ENCODE results near the gene CLDN1. TPM values are rescaled to one million over a fixed set of nuclear protein-coding genes. Genes with fewer than 3 reads are reported as not detected.

The CLDN1 gene
- total and polyA plus RNA-seq, 2 of the 8 experiments (the other 6 are each of a cell fraction or from before 2014, with no cell fraction given), result 3.1 to 6.1 TPM

DNA sequence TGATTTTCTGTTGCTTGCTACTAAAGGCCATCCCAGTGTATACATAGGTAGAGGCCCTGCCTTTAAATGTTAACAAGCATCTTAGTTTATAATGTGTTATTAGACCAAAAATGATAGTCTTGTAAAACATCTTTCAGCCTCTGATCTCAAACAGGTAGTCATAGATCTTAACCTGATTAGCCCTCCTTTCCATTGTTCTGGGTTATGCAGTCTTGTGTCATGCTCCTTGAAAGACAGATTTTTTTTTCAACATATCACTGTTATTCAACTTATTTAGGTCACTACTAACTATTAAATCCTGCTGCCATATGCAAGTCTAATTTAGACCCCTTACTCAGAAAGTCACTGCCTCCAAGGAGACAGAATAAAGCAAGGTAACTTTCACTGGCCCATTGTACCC lies 46.6 kb upstream of the CLDN1 start:
- no peak overlapping the region for H2BK120ac ChIP-seq (replicated peaks; ENCODE audit: low read depth, low read length)
- H3K4me2 ChIP-seq (ENCODE audit: insufficient read depth in 1 of 2, low read depth in 2 of 2, low read length in 2 of 2), result no peak overlapping the region
- CTCF ChIA-PET (ENCODE audit: partially characterized antibody), result interaction anchor here (0.6 to 1.0 kb wide), 2 partner anchors 24 to 47 kb away, joined by 3 read pairs; no protein-coding TSS in a partner anchor
- no peak overlapping the region for H3K56ac ChIP-seq (replicated peaks; ENCODE audit: insufficient read length, low read depth, low read length)
- H4K8ac ChIP-seq (ENCODE audit: extremely low read depth, insufficient read depth, low read length), result no peak overlapping the region
- TF ChIP-seq SAP30 (IDR thresholded peaks at IDR 0.05; ENCODE audit: insufficient read depth, insufficient replicate concordance, low read length) (no peak), E2F6 (IDR thresholded peaks at IDR 0.05) (no peak), PHF8 (conservative IDR thresholded peaks at IDR 0.05; ENCODE audit: low read depth, low read length) (no peak), SIN3A (conservative IDR thresholded peaks at IDR 0.05 in 1 of 2, IDR thresholded peaks at IDR 0.05 in 1 of 2; ENCODE audit: low read depth in 1 of 2, low read length in 2 of 2) (no peak), SRF (IDR thresholded peaks at IDR 0.05; ENCODE audit: low read depth, low read length) (no peak), TEAD4 (IDR thresholded peaks at IDR 0.05; ENCODE audit: low read depth, low read length) (no peak), EGR1 (IDR thresholded peaks at IDR 0.05; ENCODE audit: borderline replicate concordance, low read depth, low read length) (no peak), BCL11A (IDR thresholded peaks at IDR 0.05; ENCODE audit: low read depth in 2 of 2, low read length in 2 of 2) (no peak), ASH2L (IDR thresholded peaks at IDR 0.05; ENCODE audit: low read length) (no peak), SIX5 (IDR thresholded peaks at IDR 0.05; ENCODE audit: low read depth, low read length) (no peak), TAF7 (optimal IDR thresholded peaks at IDR 0.05; ENCODE audit: borderline replicate concordance, low read depth, low read length) (no peak), ZNF274 (IDR thresholded peaks at IDR 0.05; ENCODE audit: borderline replicate concordance, extremely low read depth, low read length) (no peak)
- TF ChIP-seq, protein P1, sequence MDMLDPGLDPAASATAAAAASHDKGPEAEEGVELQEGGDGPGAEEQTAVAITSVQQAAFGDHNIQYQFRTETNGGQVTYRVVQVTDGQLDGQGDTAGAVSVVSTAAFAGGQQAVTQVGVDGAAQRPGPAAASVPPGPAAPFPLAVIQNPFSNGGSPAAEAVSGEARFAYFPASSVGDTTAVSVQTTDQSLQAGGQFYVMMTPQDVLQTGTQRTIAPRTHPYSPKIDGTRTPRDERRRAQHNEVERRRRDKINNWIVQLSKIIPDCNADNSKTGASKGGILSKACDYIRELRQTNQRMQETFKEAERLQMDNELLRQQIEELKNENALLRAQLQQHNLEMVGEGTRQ (IDR thresholded peaks at IDR 0.05; ENCODE audit: low read length), result no peak
- no peak overlapping the region for H2AFZ ChIP-seq (ENCODE audit: low read length)
- no peak overlapping the region for H4K91ac ChIP-seq (replicated peaks; ENCODE audit: insufficient read length, low read length)
- no peak overlapping the region for H3K27ac ChIP-seq (ENCODE audit: low read depth, low read length)
- no peak overlapping the region for H2BK15ac ChIP-seq (ENCODE audit: low read length)
- no peaks in the 10 kb centered on the region for H4K20me1 ChIP-seq (replicated peaks in 1 of 2; ENCODE audit: control insufficient read depth in 1 of 2, insufficient read depth in 2 of 2, low read length in 2 of 2)
- no peak overlapping the region for H3K14ac ChIP-seq (ENCODE audit: insufficient read length)
- no peak overlapping the region for H3K18ac ChIP-seq (ENCODE audit: extremely low read depth, low read length)
- no peak overlapping the region for H3K23ac ChIP-seq (ENCODE audit: insufficient read length)
- H3K23me2 ChIP-seq (ENCODE audit: low read depth, low read length), result no peaks in the 10 kb centered on the region
- no peak overlapping the region for H2BK12ac ChIP-seq (ENCODE audit: low read depth, low read length)
- H3K36me3 ChIP-seq (ENCODE audit: control insufficient read depth in 2 of 4, insufficient read depth in 4 of 4, low read length in 3 of 4), result no peaks in the 10 kb centered on the region
- H3K79me1 ChIP-seq (ENCODE audit: low read depth, low read length), result no peaks in the 10 kb centered on the region
- H3K4me3 ChIP-seq (ENCODE audit: extremely low read depth in 1 of 4, insufficient read depth in 2 of 4, low read depth in 3 of 4, low read length in 4 of 4), result no peak overlapping the region
- H3K9me3 ChIP-seq (ENCODE audit: insufficient read depth in 2 of 2, low read depth in 1 of 2, low read length in 1 of 2), result no peaks in the 10 kb centered on the region
- FAIRE-seq (no peak), DNase-seq (ENCODE audit: low read depth in 1 of 2, low spot score in 2 of 2) (no peak)
- H2BK5ac ChIP-seq (ENCODE audit: low read depth, low read length), result no peak overlapping the region
- H3K4me1 ChIP-seq (replicated peaks in 1 of 4; ENCODE audit: control insufficient read depth in 3 of 4, insufficient read depth in 4 of 4, low read length in 3 of 4), result no peaks in the 10 kb centered on the region; a peak in 1 of 7 replicates
- no peaks in the 10 kb centered on the region for H3K27me3 ChIP-seq (replicated peaks in 1 of 4; ENCODE audit: control insufficient read depth in 3 of 4, extremely low read depth in 1 of 4, insufficient read depth in 3 of 4, low read length in 3 of 4)
- H3K9ac ChIP-seq (replicated peaks in 1 of 4; ENCODE audit: extremely low read depth in 1 of 4, low read depth in 3 of 4, low read length in 3 of 4), result no peak overlapping the region
- POLR2A ChIA-PET (ENCODE audit: partially characterized antibody), result no interaction called here
- no peak overlapping the region for H4K5ac ChIP-seq (ENCODE audit: insufficient read length, low read depth, low read length)
- no peaks in the 10 kb centered on the region for H3K79me2 ChIP-seq (ENCODE audit: control insufficient read depth in 1 of 2, insufficient read depth in 2 of 2, low read length in 2 of 2)
- H2BK20ac ChIP-seq (ENCODE audit: low read length), result no peak overlapping the region
- H3K4ac ChIP-seq (replicated peaks; ENCODE audit: insufficient read length, low read depth, low read length), result no peak overlapping the region
- H2AK5ac ChIP-seq (ENCODE audit: low read depth, low read length), result no peak overlapping the region

Measured in H1 (cell line).